B cell (primary cell): ENCODE measurements around the gene ST8SIA2. TPM values are rescaled to one million over a fixed set of nuclear protein-coding genes. Genes with fewer than 3 reads are reported as not detected.

Experiments
- ATAC-seq: fragments of 200-7000 bp; cut with Tn5 transposase; one replicate; pipeline ENCODE4 v1.10.0; 2021; ENCODE audit warnings: low read depth, mild to moderate bottlenecking, moderate number of reproducible peaks, moderate library complexity
- CTCF ChIA-PET: fragments of 350-600 bp; sonication (Branson Sonifier 250); formaldehyde crosslinking; loops from one replicate; lab custom pipeline; 2021; ENCODE audit warnings: antibody characterized with exemption, inconsistent platforms; lab: Charles Lee
- POLR2A ChIA-PET: fragments of 350-600 bp; sonication (Branson Sonifier 250); formaldehyde crosslinking; loops from one replicate; lab custom pipeline; 2021; ENCODE audit warnings: antibody characterized with exemption; lab: Charles Lee
- DNase-seq: peaks from one replicate; pipeline ENCODE4 v3.0.0; 2013
- H2AFZ ChIP-seq: 2 replicates; pipeline ENCODE4 v1.6.1; 2012; ENCODE audit warnings: mild to moderate bottlenecking, low read depth, low read length; ENCODE audit not compliant: insufficient read depth, poor library complexity, severe bottlenecking
- H3K27ac ChIP-seq, 2 donors: 1 replicate in 1 of 2; 2 replicates in 1 of 2; pipeline ENCODE4 v1.5.1; 2012 to 2013; ENCODE audit warnings: low read length in 2 of 2, mild to moderate bottlenecking in 2 of 2, moderate library complexity in 1 of 2
- H3K27me3 ChIP-seq, 4 experiments: fragments of 200-600 bp in 1 of 4; sonication (generic) in 1 of 4; replicated peaks in 1 of 4; 1 replicate in 2 of 4; 2 replicates in 2 of 4; pipeline versions ENCODE4 v1.6.1 to v1.7.0; 2013 to 2016; ENCODE audit warnings: low read length in 3 of 4, mild to moderate bottlenecking in 2 of 4, mixed read lengths in 1 of 4, moderate library complexity in 1 of 4; ENCODE audit not compliant: insufficient read depth in 4 of 4, control insufficient read depth in 3 of 4; ENCODE audit errors: control extremely low read depth in 1 of 4
- H3K36me3 ChIP-seq, 2 experiments: replicated peaks in 1 of 2; 1 replicate in 1 of 2; 2 replicates in 1 of 2; pipeline versions ENCODE4 v1.6.1 to v1.7.1; 2013; ENCODE audit warnings: low read length in 1 of 2; ENCODE audit not compliant: insufficient read depth in 2 of 2, control insufficient read depth in 1 of 2; ENCODE audit errors: control extremely low read depth in 1 of 2, extremely low read depth in 1 of 2
- H3K4me1 ChIP-seq, 2 donors: fragments of 200-600 bp in 1 of 2; sonication (generic) in 1 of 2; 1 replicate in 1 of 2; 2 replicates in 1 of 2; pipeline versions ENCODE4 v1.5.1 to v1.6.1; 2013 to 2017; ENCODE audit warnings: low read length in 2 of 2; ENCODE audit not compliant: control insufficient read depth in 2 of 2, insufficient read depth in 2 of 2
- H3K4me2 ChIP-seq: replicated peaks from 2 replicates; pipeline ENCODE3; 2012; ENCODE audit warnings: mild to moderate bottlenecking, low read depth, low read length; ENCODE audit not compliant: poor library complexity, severe bottlenecking
- H3K4me3 ChIP-seq, 5 experiments: fragments of 200-600 bp in 1 of 5; sonication (generic) in 1 of 5; 1 replicate in 3 of 5; 2 replicates in 2 of 5; pipeline versions ENCODE4 v1.5.1 to v1.7.0; 2011 to 2016; ENCODE audit warnings: low read length in 4 of 5, mild to moderate bottlenecking in 4 of 5, low read depth in 2 of 5, control low read depth in 1 of 5, moderate library complexity in 1 of 5; ENCODE audit not compliant: insufficient read depth in 1 of 5; ENCODE audit errors: control extremely low read depth in 1 of 5, extremely low read depth in 1 of 5
- H3K79me2 ChIP-seq: fragments of 200-600 bp; sonication (generic); one replicate; pipeline ENCODE4 v1.6.0; 2016; ENCODE audit warnings: low read length; ENCODE audit not compliant: control insufficient read depth, insufficient read depth
- H3K9ac ChIP-seq: fragments of 200-600 bp; sonication (generic); 2 replicates; pipeline ENCODE4 v1.6.1; 2017; ENCODE audit warnings: mild to moderate bottlenecking, low read length, moderate library complexity
- H3K9me3 ChIP-seq, 3 donors: one replicate each; pipeline versions ENCODE4 v1.6.1 to v1.7.1; 2013; ENCODE audit warnings: low read length in 2 of 3; ENCODE audit not compliant: control insufficient read depth in 2 of 3, insufficient read depth in 1 of 3; ENCODE audit errors: control extremely low read depth in 1 of 3
- H4K20me1 ChIP-seq: 2 replicates; pipeline ENCODE4 v1.6.0; 2012; ENCODE audit warnings: mild to moderate bottlenecking, low read length; ENCODE audit not compliant: insufficient read depth, control insufficient read depth, poor library complexity, severe bottlenecking
- H3K27ac Mint-ChIP-seq: one replicate; pipeline ENCODE4 v1.8.0; 2021; ENCODE audit warnings: mixed read lengths
- H3K27me3 Mint-ChIP-seq: one replicate; pipeline ENCODE4 v1.8.0; 2021; ENCODE audit warnings: mixed read lengths
- H3K4me1 Mint-ChIP-seq: one replicate; pipeline ENCODE4 v1.8.0; 2021; ENCODE audit warnings: mixed read lengths
- H3K4me3 Mint-ChIP-seq: one replicate; pipeline ENCODE4 v1.8.0; 2021; ENCODE audit warnings: mixed read lengths
- H3K9me3 Mint-ChIP-seq: one replicate; pipeline ENCODE4 v1.8.0; 2022; ENCODE audit warnings: mixed read lengths; ENCODE audit not compliant: insufficient read depth
- CTCF ChIP-seq: fragments of 200-600 bp; IDR thresholded peaks from one replicate; pipeline ENCODE4 v1.8.0; 2022; ENCODE audit warnings: antibody characterized with exemption, mild to moderate bottlenecking
- EZH2 ChIP-seq: IDR thresholded peaks from 2 replicates; pipeline ENCODE4 v1.6.1; 2012; ENCODE audit warnings: borderline replicate concordance, low read depth, mild to moderate bottlenecking, moderate library complexity, low read length; ENCODE audit not compliant: insufficient read depth, poor library complexity, severe bottlenecking
- WGBS: methylation state at CpG from one replicate; pipeline ENCODE4 v1.1.5; 2013; ENCODE audit warnings: missing lambda C conversion rate; ENCODE audit not compliant: insufficient coverage; 5-methylcytosine and 5-hydroxymethylcytosine counted together
- intact Hi-C: fragments of 100-400 bp; cut with micrococcal nuclease; formaldehyde crosslinking; loops from one replicate; pipeline ENCODE4 v1.10.0; 2022
- polyA plus RNA-seq: library from polyadenylated mRNA; depleted of rRNA; stranded (reverse); fragments of >200 nt; gene quantifications from 2 replicates; pipeline ENCODE4 v1.2.3, GENCODE V29; 2012
- total RNA-seq, 2 donors: library from RNA; stranded (reverse); fragments of 120-200 nt in 1 of 2; gene quantifications; 1 replicate in 1 of 2; 2 replicates in 1 of 2; pipeline versions ENCODE4 v1.2.3 to v1.2.4, GENCODE V29; 2013 to 2022

Gene ST8SIA2
- total and polyA plus RNA-seq, 2 donors (not counting 1 experiment from before 2014, with no cell fraction given): not detected

GRCh38 chr15:92410537-92410936, 16.9 kb downstream of the ST8SIA2 start:
- ChIA-PET CTCF (no interaction called here), POLR2A (no interaction called here)
- Histone ChIP-seq H3K27me3 (no peaks in the 10 kb centered on the region), H3K36me3 (no peaks in the 10 kb centered on the region), H3K27ac (no peak overlapping the region), H3K4me1 (no peaks in the 10 kb centered on the region), H3K9me3 (no peaks in the 10 kb centered on the region), H4K20me1 (no peaks in the 10 kb centered on the region), H2AFZ (no peak overlapping the region), H3K4me3 (no peak overlapping the region), H3K4me2 (no peak overlapping the region), H3K9ac (no peak overlapping the region), H3K79me2 (no peaks in the 10 kb centered on the region)
- no peaks in the 10 kb centered on the region for H3K9me3 Mint-ChIP-seq
- H3K27ac Mint-ChIP-seq: no peak overlapping the region
- TF ChIP-seq CTCF: no peak
- TF ChIP-seq EZH2: no peak
- H3K4me3 Mint-ChIP-seq: no peak overlapping the region
- intact Hi-C loops: no loop called here
- DNase-seq: no peak
- 100% methylated on average over 3 of the region's 6 CpGs for WGBS
- H3K27me3 Mint-ChIP-seq: peaks cover 21% of the 10 kb centered on the region
- ATAC-seq: no peak
- H3K4me1 Mint-ChIP-seq: no peaks in the 10 kb centered on the region

GRCh38 chr15:92411256-92411655, 17.6 kb downstream of the ST8SIA2 start:
- H3K4me3 ChIP-seq: no peak overlapping the region
- Mint-ChIP-seq H3K9me3 (no peaks in the 10 kb centered on the region), H3K4me3 (no peak overlapping the region), H3K27ac (no peak overlapping the region), H3K4me1 (no peaks in the 10 kb centered on the region), H3K27me3 (peaks cover 21% of the 10 kb centered on the region)
- TF ChIP-seq EZH2: no peak
- TF ChIP-seq CTCF: no peak
- no peaks in the 10 kb centered on the region for H4K20me1 ChIP-seq
- H3K9ac ChIP-seq: no peak overlapping the region
- intact Hi-C loops: no loop called here
- ChIA-PET CTCF (no interaction called here), POLR2A (no interaction called here)
- ATAC-seq (no peak), DNase-seq (no peak)
- WGBS: 94% methylated on average over 5 of the region's 5 CpGs
- no peaks in the 10 kb centered on the region for H3K4me1 ChIP-seq
- H3K4me2 ChIP-seq: no peak overlapping the region
- no peak overlapping the region for H2AFZ ChIP-seq
- no peaks in the 10 kb centered on the region for H3K9me3 ChIP-seq
- H3K27ac ChIP-seq: no peak overlapping the region
- H3K36me3 ChIP-seq: no peaks in the 10 kb centered on the region
- no peaks in the 10 kb centered on the region for H3K27me3 ChIP-seq
- no peaks in the 10 kb centered on the region for H3K79me2 ChIP-seq
